IMR-90 (cell line): Measurements from ENCODE around the gene CMTM7. TPM values are rescaled to one million over a fixed set of nuclear protein-coding genes. Genes with fewer than 3 reads are reported as not detected.

Experiments
- ATAC-seq: fragments of 200-7000 bp; cut with Tn5 transposase; 2 replicates; pipeline ENCODE4 v1.9.1; 2020; ENCODE audit warnings: low read depth, mild to moderate bottlenecking, moderate library complexity
- BruUV-seq: library from RNA; stranded (reverse); fragments of 400-500 nt; replicated peaks from 2 replicates; lab custom pipeline; 2021; lab: Mats Ljungman, UMichigan
- CTCF ChIA-PET: fragments of 300-600 bp; formaldehyde crosslinking; extraction: SDS; loops from one replicate; lab custom pipeline; 2021; ENCODE audit warnings: antibody characterized with exemption; lab: Yijun Ruan, JAX
- POLR2A ChIA-PET: fragments of 300-600 bp; sonication (Branson Sonifier 250); formaldehyde crosslinking; loops from one replicate; lab custom pipeline; 2022; ENCODE audit warnings: antibody characterized with exemption; ENCODE audit not compliant: unreplicated experiment; lab: Charles Lee
- DNase-seq: peaks from one replicate; pipeline ENCODE4 v3.0.0; 2013
- H2AFZ ChIP-seq: replicated peaks from 2 replicates; pipeline ENCODE3; 2013; ENCODE audit warnings: low read length, mild to moderate bottlenecking; ENCODE audit not compliant: poor library complexity
- H2AK5ac ChIP-seq: 2 replicates; pipeline ENCODE4 v1.6.1; 2013; ENCODE audit warnings: low read depth, low read length, inconsistent platforms
- H2AK9ac ChIP-seq: replicated peaks from 2 replicates; pipeline ENCODE3; 2013; ENCODE audit warnings: mild to moderate bottlenecking, low read depth, low read length, moderate library complexity; ENCODE audit not compliant: poor library complexity
- H2BK120ac ChIP-seq: 2 replicates; pipeline ENCODE4 v1.6.1; 2013; ENCODE audit warnings: low read depth, low read length, inconsistent platforms
- H2BK15ac ChIP-seq: 3 replicates; pipeline ENCODE4 v1.6.1; 2013; ENCODE audit warnings: low read depth, low read length, inconsistent platforms
- H2BK20ac ChIP-seq: 2 replicates; pipeline ENCODE4 v1.6.1; 2013; ENCODE audit warnings: low read depth, mild to moderate bottlenecking, inconsistent platforms, low read length, moderate library complexity
- H2BK5ac ChIP-seq: 2 replicates; pipeline ENCODE4 v1.6.1; 2013; ENCODE audit warnings: mild to moderate bottlenecking, low read depth, low read length, inconsistent platforms; ENCODE audit not compliant: poor library complexity, severe bottlenecking
- H3K14ac ChIP-seq: replicated peaks from 2 replicates; pipeline ENCODE4 v1.6.1; 2013; ENCODE audit warnings: low read depth, low read length, inconsistent platforms
- H3K18ac ChIP-seq: 2 replicates; pipeline ENCODE4 v1.6.1; 2013; ENCODE audit warnings: low read depth, low read length, control low read depth
- H3K23ac ChIP-seq: 2 replicates; pipeline ENCODE4 v1.6.1; 2013; ENCODE audit warnings: low read depth, low read length, inconsistent platforms
- H3K27ac ChIP-seq: 2 replicates; pipeline ENCODE4 v1.5.1; 2013; ENCODE audit warnings: mild to moderate bottlenecking, control low read depth, low read length; ENCODE audit not compliant: insufficient read depth
- H3K27me3 ChIP-seq: 2 replicates; pipeline ENCODE4 v1.6.1; 2013; ENCODE audit warnings: low read length; ENCODE audit not compliant: control insufficient read depth, insufficient read depth
- H3K36me3 ChIP-seq: 2 replicates; pipeline ENCODE4 v1.6.1; 2013; ENCODE audit warnings: low read length, mixed read lengths; ENCODE audit not compliant: control insufficient read depth, insufficient read depth
- H3K4ac ChIP-seq: 2 replicates; pipeline ENCODE4 v1.6.1; 2013; ENCODE audit warnings: low read depth, low read length, inconsistent platforms
- H3K4me1 ChIP-seq: 2 replicates; pipeline ENCODE4 v1.6.1; 2013; ENCODE audit warnings: low read length, mixed read lengths; ENCODE audit not compliant: control insufficient read depth, insufficient read depth
- H3K4me2 ChIP-seq: 2 replicates; pipeline ENCODE4 v1.6.1; 2013; ENCODE audit warnings: low read depth, mild to moderate bottlenecking, control low read depth, low read length, moderate library complexity
- H3K4me3 ChIP-seq: 2 replicates; pipeline ENCODE4 v1.5.1; 2013; ENCODE audit warnings: low read depth, mild to moderate bottlenecking, control low read depth, low read length, moderate library complexity; ENCODE audit not compliant: insufficient read depth
- H3K56ac ChIP-seq: 2 replicates; pipeline ENCODE4 v1.6.1; 2013; ENCODE audit warnings: low read length, inconsistent platforms; ENCODE audit not compliant: insufficient read depth; ENCODE audit errors: extremely low read depth
- H3K79me1 ChIP-seq, 2 experiments: 2 replicates each; pipeline ENCODE4 v1.6.1; 2013; ENCODE audit warnings: low read length in 2 of 2, inconsistent platforms in 1 of 2, low read depth in 1 of 2
- H3K9ac ChIP-seq: 2 replicates; pipeline ENCODE4 v1.6.1; 2013; ENCODE audit warnings: low read depth, low read length, control low read depth
- H3K9me1 ChIP-seq: 2 replicates; pipeline ENCODE4 v1.6.1; 2013; ENCODE audit warnings: low read length, inconsistent platforms; ENCODE audit not compliant: insufficient read depth
- H3K9me3 ChIP-seq: 2 replicates; pipeline ENCODE4 v1.6.1; 2013; ENCODE audit warnings: low read length; ENCODE audit not compliant: control insufficient read depth, insufficient read depth
- H4K20me1 ChIP-seq: 2 replicates; pipeline ENCODE4 v1.6.1; 2013; ENCODE audit warnings: low read length, inconsistent platforms; ENCODE audit not compliant: insufficient read depth
- H4K5ac ChIP-seq: 2 replicates; pipeline ENCODE4 v1.6.1; 2013; ENCODE audit warnings: mild to moderate bottlenecking, low read depth, low read length, control low read depth
- H4K8ac ChIP-seq, 2 experiments: 2 replicates each; pipeline ENCODE4 v1.6.1; 2013; ENCODE audit warnings: low read depth in 2 of 2, low read length in 2 of 2, control low read depth in 1 of 2, inconsistent platforms in 1 of 2
- H4K91ac ChIP-seq: 2 replicates; pipeline ENCODE4 v1.6.1; 2013; ENCODE audit warnings: low read depth, low read length, inconsistent platforms; ENCODE audit not compliant: insufficient read depth
- CEBPB ChIP-seq: IDR thresholded peaks from 2 replicates; pipeline ENCODE4 v1.6.1; 2012; ENCODE audit warnings: low read depth, low read length, improper control_type of control experiment
- FOS ChIP-seq: fragments of 150-350 bp; IDR thresholded peaks from 2 replicates; pipeline ENCODE4 v1.6.1; 2016; ENCODE audit warnings: low read depth, low read length
- MAZ ChIP-seq: IDR thresholded peaks from 2 replicates; pipeline ENCODE4 v1.6.1; 2012; ENCODE audit warnings: low read depth, mild to moderate bottlenecking, low read length, improper control_type of control experiment, moderate library complexity, borderline replicate concordance
- MXI1 ChIP-seq: IDR thresholded peaks from 2 replicates; pipeline ENCODE4 v1.6.1; 2012; ENCODE audit warnings: low read depth, mild to moderate bottlenecking, low read length, moderate library complexity, borderline replicate concordance
- POLR2A ChIP-seq: IDR thresholded peaks from 2 replicates; pipeline ENCODE4 v1.6.1; 2012; ENCODE audit warnings: mild to moderate bottlenecking, low read depth, low read length
- RAD21 ChIP-seq: IDR thresholded peaks from 2 replicates; pipeline ENCODE4 v1.6.1; 2012; ENCODE audit warnings: low read length, improper control_type of control experiment
- RCOR1 ChIP-seq: IDR thresholded peaks from 2 replicates; pipeline ENCODE4 v1.6.1; 2012; ENCODE audit warnings: mild to moderate bottlenecking, low read length, improper control_type of control experiment; ENCODE audit not compliant: insufficient replicate concordance
- SMC3 ChIP-seq: fragments of 150-350 bp; IDR thresholded peaks from 2 replicates; pipeline ENCODE4 v1.6.1; 2016; ENCODE audit warnings: low read depth, mild to moderate bottlenecking, antibody characterized with exemption, low read length, moderate library complexity
- WGBS, 2 experiments: methylation state at CpG; one replicate each; pipeline versions ENCODE4 v1.1.5 to v1.1.7; 2013; ENCODE audit warnings: missing lambda C conversion rate in 2 of 2; ENCODE audit not compliant: insufficient read length in 1 of 2; ENCODE audit errors: extremely low coverage in 2 of 2; 5-methylcytosine and 5-hydroxymethylcytosine counted together
- dilution Hi-C: fragments of 300-500 bp; cut with HindIII; formaldehyde crosslinking; loops from one replicate; pipeline ENCODE4 v1.14.3; 2018; ENCODE audit warnings: low sequenced_read_pairs; ENCODE audit not compliant: unreplicated experiment
- in situ Hi-C: fragments of 300-500 bp; cut with MboI; formaldehyde crosslinking; loops from 3 replicates; pipeline ENCODE4 v1.14.3; 2019; ENCODE audit warnings: low sequenced_read_pairs, inconsistent platforms, mixed read lengths
- intact Hi-C: fragments of 100-400 bp; cut with micrococcal nuclease; formaldehyde crosslinking; loops from 2 replicates; pipeline ENCODE4 v1.10.0; 2022
- polyA plus RNA-seq, 3 experiments: library from polyadenylated mRNA; depleted of rRNA; stranded (reverse); fragments of >200 nt; gene quantifications; 2 replicates each; pipeline ENCODE4 v1.2.3, GENCODE V29; 2012; ENCODE audit warnings: low replicate concordance in 1 of 3
- total RNA-seq: library from RNA; depleted of rRNA; stranded (reverse); fragments of >200 nt; gene quantifications from 2 replicates; pipeline ENCODE4 v1.2.3, GENCODE V29; 2012
- TF ChIP-seq, protein P1 (sequence below): conservative IDR thresholded peaks from 2 replicates; pipeline ENCODE4 v1.5.1; 2012; ENCODE audit warnings: mild to moderate bottlenecking, low read depth, low read length, improper control_type of control experiment
- TF ChIP-seq, protein P2 (sequence below): fragments of 150-350 bp; IDR thresholded peaks from 2 replicates; pipeline ENCODE4 v1.6.1; 2017; ENCODE audit warnings: mild to moderate bottlenecking, antibody characterized with exemption, low read length, low read depth

CMTM7 gene
- total and polyA plus RNA-seq, 2 of the 4 experiments (the other 2 are of a cell fraction) = 3.4 to 31.4 TPM

DNA sequence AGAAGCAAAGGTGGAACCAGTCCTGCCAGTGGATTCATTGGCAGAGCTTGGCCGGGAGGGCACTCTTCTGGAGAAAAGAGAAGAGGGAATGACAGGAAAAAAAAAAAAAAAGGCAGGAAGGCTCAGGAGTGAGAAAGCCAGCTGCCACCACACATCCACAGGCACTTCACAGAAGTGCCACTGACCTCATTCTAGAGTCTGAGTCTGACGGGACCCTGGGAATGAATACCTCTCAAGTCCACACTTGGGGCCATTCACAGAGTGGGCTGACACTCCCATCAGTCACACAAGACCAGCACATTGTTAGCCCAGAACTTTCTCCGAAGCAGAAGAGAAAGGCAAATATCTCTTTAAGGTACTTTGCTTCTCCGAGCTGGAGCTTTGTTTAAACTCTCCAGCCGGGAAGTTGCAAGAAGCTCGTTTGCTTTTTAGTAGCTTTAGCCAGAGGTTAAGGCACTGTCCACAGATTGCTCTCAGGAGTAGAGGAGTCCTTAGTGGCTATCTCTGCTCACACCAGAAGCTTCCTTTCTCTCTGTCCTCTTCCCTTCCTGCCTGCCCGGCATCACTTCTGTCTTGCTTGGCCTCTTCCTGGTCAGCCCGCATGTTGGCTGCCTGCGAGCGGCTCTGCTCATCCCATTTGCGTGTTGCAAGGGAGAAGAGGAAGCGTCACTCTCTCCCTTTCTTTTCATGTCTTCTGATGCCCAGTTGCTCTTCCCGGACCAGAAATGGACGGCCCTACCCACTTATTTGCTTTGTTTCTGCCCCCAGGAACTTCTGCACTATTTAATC lies 57.2 kb downstream of the CMTM7 start:
- TF ChIP-seq FOS (no peak), SMC3 (no peak), CEBPB (no peak), POLR2A (no peak), RCOR1 (no peak), RAD21 (no peak), MXI1 (no peak), MAZ (no peak)
- TF ChIP-seq, protein P1, sequence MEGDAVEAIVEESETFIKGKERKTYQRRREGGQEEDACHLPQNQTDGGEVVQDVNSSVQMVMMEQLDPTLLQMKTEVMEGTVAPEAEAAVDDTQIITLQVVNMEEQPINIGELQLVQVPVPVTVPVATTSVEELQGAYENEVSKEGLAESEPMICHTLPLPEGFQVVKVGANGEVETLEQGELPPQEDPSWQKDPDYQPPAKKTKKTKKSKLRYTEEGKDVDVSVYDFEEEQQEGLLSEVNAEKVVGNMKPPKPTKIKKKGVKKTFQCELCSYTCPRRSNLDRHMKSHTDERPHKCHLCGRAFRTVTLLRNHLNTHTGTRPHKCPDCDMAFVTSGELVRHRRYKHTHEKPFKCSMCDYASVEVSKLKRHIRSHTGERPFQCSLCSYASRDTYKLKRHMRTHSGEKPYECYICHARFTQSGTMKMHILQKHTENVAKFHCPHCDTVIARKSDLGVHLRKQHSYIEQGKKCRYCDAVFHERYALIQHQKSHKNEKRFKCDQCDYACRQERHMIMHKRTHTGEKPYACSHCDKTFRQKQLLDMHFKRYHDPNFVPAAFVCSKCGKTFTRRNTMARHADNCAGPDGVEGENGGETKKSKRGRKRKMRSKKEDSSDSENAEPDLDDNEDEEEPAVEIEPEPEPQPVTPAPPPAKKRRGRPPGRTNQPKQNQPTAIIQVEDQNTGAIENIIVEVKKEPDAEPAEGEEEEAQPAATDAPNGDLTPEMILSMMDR = no peak
- TF ChIP-seq, protein P2, sequence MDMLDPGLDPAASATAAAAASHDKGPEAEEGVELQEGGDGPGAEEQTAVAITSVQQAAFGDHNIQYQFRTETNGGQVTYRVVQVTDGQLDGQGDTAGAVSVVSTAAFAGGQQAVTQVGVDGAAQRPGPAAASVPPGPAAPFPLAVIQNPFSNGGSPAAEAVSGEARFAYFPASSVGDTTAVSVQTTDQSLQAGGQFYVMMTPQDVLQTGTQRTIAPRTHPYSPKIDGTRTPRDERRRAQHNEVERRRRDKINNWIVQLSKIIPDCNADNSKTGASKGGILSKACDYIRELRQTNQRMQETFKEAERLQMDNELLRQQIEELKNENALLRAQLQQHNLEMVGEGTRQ = no peak
- no peak overlapping the region for H3K18ac ChIP-seq
- DNase-seq (no peak), ATAC-seq (no peak)
- no peaks in the 10 kb centered on the region for H3K9me3 ChIP-seq
- in situ Hi-C loops (no loop called here), dilution Hi-C loops (no loop called here), intact Hi-C loops (no loop called here)
- no peak overlapping the region for H3K4ac ChIP-seq
- H4K20me1 ChIP-seq = no peaks in the 10 kb centered on the region
- H2BK120ac ChIP-seq = no peak overlapping the region
- H3K27ac ChIP-seq = no peak overlapping the region
- ChIA-PET POLR2A (no interaction called here), CTCF (no interaction called here)
- no peak overlapping the region for H4K91ac ChIP-seq
- no peaks in the 10 kb centered on the region for H3K27me3 ChIP-seq
- H2BK15ac ChIP-seq = no peak overlapping the region
- no peak overlapping the region for H3K23ac ChIP-seq
- no peak overlapping the region for H2BK20ac ChIP-seq
- H3K56ac ChIP-seq = no peak overlapping the region
- H3K4me1 ChIP-seq = peaks cover 3% of the 10 kb centered on the region; the same call in 1 of the 2 replicates
- BruUV-seq = no TSS peak
- H4K5ac ChIP-seq = no peak overlapping the region
- H3K9me1 ChIP-seq = no peaks in the 10 kb centered on the region; the same call in 1 of the 2 replicates
- H2BK5ac ChIP-seq = no peak overlapping the region
- no peak overlapping the region for H2AK9ac ChIP-seq
- no peak overlapping the region for H2AK5ac ChIP-seq
- 100% methylated on average over 1 of the region's 14 CpGs; no CpG with 5 or more reads in 1 of the 2 experiments for WGBS, 2 experiments
- H3K36me3 ChIP-seq = no peaks in the 10 kb centered on the region
- no peak overlapping the region for H4K8ac ChIP-seq
- H3K14ac ChIP-seq = no peak overlapping the region
- no peak overlapping the region for H2AFZ ChIP-seq
- peaks cover 0 to 3% of the 10 kb centered on the region in 2 experiments; a peak in 2 of 4 replicates for H3K79me1 ChIP-seq
- no peak overlapping the region for H3K4me3 ChIP-seq
- H3K4me2 ChIP-seq = no peak overlapping the region
- no peak overlapping the region for H3K9ac ChIP-seq
